ENCODE data around the gene SRPRB.

The SRPRB gene

GRCh38 chr3:133828576-133829309 is 23.1 kb downstream of the SRPRB start:
- no peak for ATAC-seq

- no peak for ATAC-seq
Measured at GRCh38 chr3:133829310-133829707, 23.7 kb downstream of the SRPRB start.

- no peak for ATAC-seq
Measured at GRCh38 chr3:133830071-133830470, 24.5 kb downstream of the SRPRB start.

GRCh38 chr3:133831966-133832801 is 26.6 kb downstream of the SRPRB start:
- ATAC-seq, result no peak

GRCh38 chr3:133832802-133833144 is 27.2 kb downstream of the SRPRB start:
- ATAC-seq, result no peak

- no peak for ATAC-seq
Measured at GRCh38 chr3:133833267-133833666, 27.7 kb downstream of the SRPRB start.

- ATAC-seq, result no peak
Measured at GRCh38 chr3:133833880-133834620, 28.4 kb downstream of the SRPRB start.

- ATAC-seq, result no peak
Measured at GRCh38 chr3:133834621-133835417, 29.2 kb downstream of the SRPRB start.

GRCh38 chr3:133835418-133835743 is 29.8 kb downstream of the SRPRB start:
- no peak for ATAC-seq

- ATAC-seq, result no peak
Measured at GRCh38 chr3:133835961-133836360, 30.3 kb downstream of the SRPRB start.

GRCh38 chr3:133836497-133837158 is 31.0 kb downstream of the SRPRB start:
- ATAC-seq, result no peak

GRCh38 chr3:133837487-133838295 is 32.1 kb downstream of the SRPRB start:
- ATAC-seq, result no peak

- no peak for ATAC-seq
Measured at GRCh38 chr3:133838296-133838789, 32.7 kb downstream of the SRPRB start.

- no peak for ATAC-seq
Measured at GRCh38 chr3:133838916-133839800, 33.5 kb downstream of the SRPRB start.

- ATAC-seq, result no peak
Measured at GRCh38 chr3:133840055-133840737, 34.6 kb downstream of the SRPRB start.

GRCh38 chr3:133840767-133841166 is 35.2 kb downstream of the SRPRB start:
- ATAC-seq, result no peak

- no peak for ATAC-seq
Measured at GRCh38 chr3:133841196-133841595, 35.6 kb downstream of the SRPRB start.

- no peak for ATAC-seq
Measured at GRCh38 chr3:133842158-133842557, 36.5 kb downstream of the SRPRB start.

- ATAC-seq, result no peak
Measured at GRCh38 chr3:133843634-133844033, 38.0 kb downstream of the SRPRB start.

All from activated CD4-positive, CD25-positive, alpha-beta regulatory T cell treated with anti-CD3 and anti-CD28 coated beads, Interleukin-2, amount 50 U/mL, for 24 hours (primary cell).